ENCODE results near the gene TP53.
"Not testable (repeated sequence)": the region's sequence is repeated elsewhere in the genome, so short reads cannot be mapped to it uniquely, and the experiment has no call there.

TP53 gene

DNA sequence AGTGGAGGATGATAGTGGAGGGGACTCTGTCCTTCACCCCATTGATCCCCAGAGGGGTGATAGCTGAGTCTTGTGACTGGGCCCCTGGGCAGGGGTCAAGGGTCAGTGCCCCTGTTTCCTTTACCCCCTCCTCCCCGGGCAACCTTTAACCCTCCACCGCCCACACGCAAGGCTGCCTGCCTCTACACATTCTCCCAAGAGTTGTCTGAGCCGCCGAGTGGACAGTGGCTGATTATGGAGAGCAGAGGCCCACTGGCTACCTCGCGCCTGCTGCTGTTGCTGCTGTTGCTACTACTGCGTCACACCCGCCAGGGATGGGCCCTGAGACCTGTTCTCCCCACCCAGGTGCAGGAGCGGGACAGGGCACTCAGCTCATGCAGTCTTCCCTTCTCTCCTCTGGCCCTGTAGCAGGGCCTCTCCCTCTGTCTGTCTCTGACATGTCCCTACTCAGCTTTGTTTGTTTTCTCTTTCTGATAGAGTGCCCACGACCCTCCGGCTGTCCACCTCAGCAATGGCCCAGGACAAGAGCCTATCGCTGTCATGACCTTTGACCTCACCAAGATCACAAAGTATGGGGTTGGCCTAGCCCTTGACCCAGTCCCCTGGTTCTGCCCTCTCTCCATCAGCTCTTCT lies 57.2 kb downstream of the TP53 start, which contains the start of gene SHBG:
TSS of gene SHBG (plus strand) at position 197 of the 633 bp plus-strand sequence. CDS start at position 235, 38 bp downstream.
- DNase-seq, result no peak

DNA sequence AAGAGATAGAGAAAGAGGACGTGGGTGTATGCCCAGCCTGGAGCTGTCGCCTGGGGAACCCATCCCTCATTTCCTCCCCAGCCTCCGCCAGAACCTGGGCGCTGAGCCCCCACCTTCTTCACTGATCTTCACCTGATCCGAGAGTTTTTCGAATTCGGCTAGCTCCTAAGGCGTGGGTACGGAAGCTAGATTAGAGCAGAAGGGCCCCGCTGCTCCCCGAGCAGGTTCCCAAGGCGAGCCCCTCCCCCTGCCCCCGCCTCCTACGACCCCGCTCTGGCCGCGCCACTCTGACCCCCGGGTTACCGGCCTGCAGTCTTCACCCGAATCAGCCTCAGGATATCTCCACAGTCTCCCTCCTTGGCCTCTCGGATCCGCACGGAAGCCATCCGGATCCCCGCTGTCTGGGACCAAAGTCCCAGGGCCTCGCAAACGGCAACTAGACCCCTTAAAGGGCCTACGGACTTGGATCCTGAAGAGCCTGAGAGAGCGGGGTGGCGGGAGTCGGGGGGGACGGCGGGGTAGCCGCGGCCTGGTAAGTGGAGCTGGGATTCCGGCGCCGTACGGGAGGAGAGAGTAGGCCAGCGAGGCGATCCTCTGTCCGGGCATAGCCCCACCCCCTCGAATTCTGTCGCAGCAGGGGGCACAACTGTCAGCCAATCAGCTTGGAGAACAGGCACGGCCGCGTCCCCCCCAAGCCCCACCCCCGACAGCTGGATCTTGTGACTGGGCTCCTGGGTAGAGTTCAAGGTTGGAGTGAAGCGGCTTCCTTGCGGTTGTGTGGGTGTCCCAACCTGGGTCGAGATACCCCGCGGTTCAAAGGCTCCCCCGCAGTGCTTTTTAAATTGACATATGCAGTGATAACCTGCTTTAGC lies 59.8 kb downstream of the TP53 start, which contains the start of gene SAT2:
TSS of gene SAT2 (minus strand) at position 572 of the 872 bp plus-strand sequence. CDS start at position 386, 186 bp downstream.
- peak; percentile 76 to 86 for DNase-seq

- DNase-seq, result no peak
Observed at GRCh38 chr17:7626956-7627249, 60.4 kb downstream of the TP53 start.

DNA sequence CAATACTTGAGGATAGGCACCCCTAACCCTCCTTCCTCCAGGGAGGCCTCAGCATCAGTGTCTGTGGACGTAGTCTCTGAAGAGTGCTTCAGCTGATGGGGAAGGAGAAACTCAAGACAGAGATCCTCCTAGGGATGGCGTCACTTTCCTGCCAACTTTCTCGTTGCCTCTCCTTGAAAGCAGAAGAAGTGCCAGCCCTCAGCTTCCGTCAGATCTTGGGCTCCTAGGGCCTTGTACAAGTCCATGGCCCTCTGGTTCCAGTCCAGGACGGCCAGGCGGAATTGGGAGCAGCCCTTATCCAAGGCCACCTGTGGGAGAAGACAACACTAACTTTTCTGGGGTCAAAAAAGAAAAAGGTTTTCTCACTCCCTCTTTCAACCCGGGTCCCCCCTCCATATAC lies 61.0 kb downstream of the TP53 start:
- DNase-seq, result no peak

- DNase-seq, result not testable (repeated sequence)
Observed at GRCh38 chr17:7625749-7626148, 61.5 kb downstream of the TP53 start.

DNA sequence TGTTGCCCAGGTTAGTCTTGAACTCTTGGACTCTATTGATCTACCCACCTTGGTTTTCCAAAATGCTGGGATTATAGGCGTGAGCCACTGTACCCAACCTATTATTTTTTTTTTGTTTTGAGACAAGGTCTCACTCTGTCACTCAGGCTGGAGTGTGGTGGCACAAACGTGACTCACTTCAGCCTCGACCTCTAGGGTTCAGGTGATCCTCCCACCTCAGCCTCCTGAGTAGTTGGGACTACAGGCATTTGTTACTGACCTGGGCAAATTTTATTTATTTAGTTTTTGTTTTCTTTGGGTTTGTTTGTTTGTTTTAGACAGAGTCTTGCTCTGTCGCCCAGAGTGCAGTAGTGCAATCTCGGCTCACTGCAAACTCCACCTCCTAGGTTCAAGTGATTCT lies 63.6 kb downstream of the TP53 start:
- no peak for DNase-seq

- DNase-seq, result no peak
Observed at GRCh38 chr17:7620835-7621234, 66.5 kb downstream of the TP53 start.

DNA sequence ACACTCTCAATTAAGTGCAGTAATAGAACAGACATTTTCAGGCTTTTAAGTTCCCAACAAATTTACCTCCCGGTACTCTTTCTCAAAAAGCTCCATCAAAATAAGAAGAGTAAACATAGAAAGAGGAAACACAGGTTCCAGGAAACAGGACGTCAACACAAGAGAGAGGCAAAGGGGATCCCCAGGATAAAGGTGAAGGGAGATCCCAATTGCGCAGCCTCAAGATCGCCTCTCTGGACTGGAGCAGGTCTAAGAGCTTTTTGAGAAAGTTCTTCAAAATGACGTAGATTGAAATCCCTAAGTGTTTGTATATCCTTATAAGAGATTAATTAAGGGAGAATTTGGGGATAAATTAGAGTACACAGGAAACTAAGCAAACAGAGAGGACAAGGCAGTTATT lies 68.7 kb downstream of the TP53 start:
- DNase-seq, result no peak
